Astrocyte (in vitro differentiated cells and primary cell): ENCODE results near the gene COL4A5. TPM values are rescaled to one million over a fixed set of nuclear protein-coding genes. Genes with fewer than 3 reads are reported as not detected.

ENCODE experiments used
- DNase-seq: peaks from one replicate; pipeline ENCODE4 v3.0.0-alpha.2; 2010; ENCODE audit warnings: low read depth
- FAIRE-seq: peaks from 2 replicates; lab custom pipeline; 2011; peaks lifted over from hg19 to GRCh38; lab: Jason Lieb, UNC
- H2AFZ ChIP-seq: 2 replicates; pipeline ENCODE4 v1.6.0; 2012; ENCODE audit warnings: low read depth, low read length, inconsistent platforms
- H3K27ac ChIP-seq: 2 replicates; pipeline ENCODE4 v1.5.1; 2011; ENCODE audit warnings: low read depth, low read length, inconsistent platforms
- H3K27me3 ChIP-seq: 2 replicates; pipeline ENCODE4 v1.6.0; 2011; ENCODE audit warnings: low read length, inconsistent platforms; ENCODE audit not compliant: insufficient read depth
- H3K36me3 ChIP-seq: 2 replicates; pipeline ENCODE4 v1.5.1; 2011; ENCODE audit warnings: low read length, inconsistent platforms; ENCODE audit not compliant: insufficient read depth
- H3K4me1 ChIP-seq: 2 replicates; pipeline ENCODE4 v1.5.1; 2011; ENCODE audit warnings: low read length, inconsistent platforms; ENCODE audit not compliant: insufficient read depth
- H3K4me2 ChIP-seq: 2 replicates; pipeline ENCODE4 v1.6.0; 2012; ENCODE audit warnings: low read length, inconsistent platforms
- H3K4me3 ChIP-seq: 2 replicates; pipeline ENCODE4 v1.5.1; 2011; ENCODE audit warnings: low read depth, mild to moderate bottlenecking, low read length, inconsistent platforms; ENCODE audit not compliant: insufficient read depth
- H3K79me2 ChIP-seq: 2 replicates; pipeline ENCODE4 v1.6.0; 2012; ENCODE audit warnings: mild to moderate bottlenecking, low read length, inconsistent platforms; ENCODE audit not compliant: insufficient read depth
- H3K9ac ChIP-seq: 2 replicates; pipeline ENCODE4 v1.6.0; 2012; ENCODE audit warnings: mild to moderate bottlenecking, low read length, inconsistent platforms
- H3K9me3 ChIP-seq: 2 replicates; pipeline ENCODE4 v1.5.1; 2012; ENCODE audit warnings: low read depth, mild to moderate bottlenecking, low read length, inconsistent platforms; ENCODE audit not compliant: insufficient read depth
- H4K20me1 ChIP-seq: 2 replicates; pipeline ENCODE4 v1.6.0; 2012; ENCODE audit warnings: low read length, inconsistent platforms; ENCODE audit not compliant: insufficient read depth
- H3K27ac Mint-ChIP-seq: one replicate; pipeline ENCODE4 v1.8.0; 2021; ENCODE audit warnings: mild to moderate bottlenecking, mixed read lengths; ENCODE audit not compliant: unreplicated experiment
- H3K27me3 Mint-ChIP-seq: one replicate; pipeline ENCODE4 v1.8.0; 2021; ENCODE audit warnings: low read depth, mixed read lengths; ENCODE audit not compliant: unreplicated experiment
- H3K36me3 Mint-ChIP-seq: one replicate; pipeline ENCODE4 v1.8.0; 2021; ENCODE audit warnings: low read depth, mixed read lengths; ENCODE audit not compliant: unreplicated experiment
- H3K4me1 Mint-ChIP-seq: one replicate; pipeline ENCODE4 v1.8.0; 2021; ENCODE audit warnings: low read depth, mixed read lengths; ENCODE audit not compliant: unreplicated experiment
- H3K4me3 Mint-ChIP-seq: one replicate; pipeline ENCODE4 v1.8.0; 2021; ENCODE audit warnings: mild to moderate bottlenecking, moderate library complexity, mixed read lengths; ENCODE audit not compliant: unreplicated experiment
- H3K9me3 Mint-ChIP-seq: one replicate; pipeline ENCODE4 v1.8.0; 2021; ENCODE audit warnings: mild to moderate bottlenecking, mixed read lengths; ENCODE audit not compliant: unreplicated experiment
- CTCF ChIP-seq: IDR thresholded peaks from 2 replicates; pipeline ENCODE4 v1.5.1; 2011; ENCODE audit warnings: low read depth, mild to moderate bottlenecking, inconsistent platforms, low read length, moderate library complexity; ENCODE audit not compliant: insufficient read depth
- EZH2 ChIP-seq: IDR thresholded peaks from 2 replicates; pipeline ENCODE4 v1.6.1; 2012; ENCODE audit warnings: mild to moderate bottlenecking, low read length, inconsistent platforms; ENCODE audit not compliant: insufficient read depth
- total RNA-seq: library from RNA; stranded (reverse); gene quantifications from 2 replicates; pipeline ENCODE4 v1.2.1, GENCODE V29; 2021

The COL4A5 gene
- total RNA-seq, 1 donor from 2014 or later: 57.1 TPM

DNA sequence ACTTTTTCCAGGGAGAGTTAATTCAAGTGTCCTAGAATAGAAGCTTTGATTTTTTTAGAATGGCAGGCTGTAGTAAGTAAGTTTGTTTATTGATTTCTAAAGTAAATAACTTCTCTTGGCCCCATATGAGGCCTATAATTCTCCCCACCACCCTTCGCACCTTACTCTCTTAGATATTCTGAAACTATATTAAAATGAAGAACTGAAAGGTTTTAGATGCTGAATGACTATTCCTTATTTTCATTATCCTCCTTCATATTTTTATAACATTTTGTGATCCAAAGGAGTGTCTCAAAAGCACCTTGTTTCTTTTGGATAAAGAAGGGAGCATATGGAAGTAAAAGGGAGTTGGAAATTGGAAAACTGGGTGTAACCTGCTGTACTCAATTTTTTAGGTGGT lies 226.5 kb downstream of the COL4A5 start:
- Mint-ChIP-seq H3K27ac (no peak overlapping the region), H3K9me3 (no peaks in the 10 kb centered on the region), H3K27me3 (no peaks in the 10 kb centered on the region), H3K4me3 (no peak overlapping the region), H3K36me3 (no peaks in the 10 kb centered on the region), H3K4me1 (no peaks in the 10 kb centered on the region)
- Histone ChIP-seq H3K4me1 (no peaks in the 10 kb centered on the region), H3K27ac (no peak overlapping the region), H3K9ac (no peak overlapping the region), H3K27me3 (no peaks in the 10 kb centered on the region), H2AFZ (no peak overlapping the region), H3K36me3 (no peaks in the 10 kb centered on the region), H3K4me2 (no peak overlapping the region), H4K20me1 (no peaks in the 10 kb centered on the region), H3K4me3 (no peak overlapping the region), H3K79me2 (no peaks in the 10 kb centered on the region), H3K9me3 (no peaks in the 10 kb centered on the region)
- DNase-seq: no peak
- TF ChIP-seq EZH2: no peak
- TF ChIP-seq CTCF: no peak
- FAIRE-seq: no peak

GRCh38 chrX:108671526-108671925 lies 231.9 kb downstream of the COL4A5 start:
- Histone ChIP-seq H3K4me3 (no peak overlapping the region), H3K4me1 (no peaks in the 10 kb centered on the region), H3K36me3 (no peaks in the 10 kb centered on the region), H4K20me1 (no peaks in the 10 kb centered on the region), H3K27ac (no peak overlapping the region), H3K9ac (no peak overlapping the region), H3K9me3 (no peaks in the 10 kb centered on the region), H2AFZ (no peak overlapping the region), H3K27me3 (no peaks in the 10 kb centered on the region), H3K79me2 (no peaks in the 10 kb centered on the region), H3K4me2 (no peak overlapping the region)
- DNase-seq: no peak
- Mint-ChIP-seq H3K36me3 (no peaks in the 10 kb centered on the region), H3K4me3 (no peak overlapping the region), H3K9me3 (no peaks in the 10 kb centered on the region), H3K27ac (no peak overlapping the region), H3K4me1 (no peaks in the 10 kb centered on the region), H3K27me3 (no peaks in the 10 kb centered on the region)
- TF ChIP-seq EZH2 (no peak), CTCF (no peak)
- FAIRE-seq: no peak

- H3K27me3 Mint-ChIP-seq: no peaks in the 10 kb centered on the region
- H3K9me3 Mint-ChIP-seq: no peaks in the 10 kb centered on the region
- Histone ChIP-seq H4K20me1 (no peaks in the 10 kb centered on the region), H3K79me2 (no peaks in the 10 kb centered on the region), H3K27ac (no peak overlapping the region), H3K27me3 (no peaks in the 10 kb centered on the region), H3K4me3 (no peak overlapping the region), H2AFZ (no peak overlapping the region), H3K36me3 (no peaks in the 10 kb centered on the region), H3K4me2 (no peak overlapping the region), H3K9ac (no peak overlapping the region), H3K4me1 (no peaks in the 10 kb centered on the region), H3K9me3 (no peaks in the 10 kb centered on the region)
- no peak overlapping the region for H3K27ac Mint-ChIP-seq
- TF ChIP-seq CTCF: no peak
- no peaks in the 10 kb centered on the region for H3K4me1 Mint-ChIP-seq
- DNase-seq (no peak), FAIRE-seq (no peak)
- no peaks in the 10 kb centered on the region for H3K36me3 Mint-ChIP-seq
- H3K4me3 Mint-ChIP-seq: no peak overlapping the region
Measured at GRCh38 chrX:108696690-108697089, 257.1 kb downstream of the COL4A5 start.
